ENCODE results near the gene ETV5. TPM values are rescaled to one million over a fixed set of nuclear protein-coding genes. Genes with fewer than 3 reads are reported as not detected.
A peak's percentile ranks its signal among the peaks of the same experiment; 100 is the strongest.

The ETV5 gene
- total RNA-seq, result 0.42 TPM

DNA sequence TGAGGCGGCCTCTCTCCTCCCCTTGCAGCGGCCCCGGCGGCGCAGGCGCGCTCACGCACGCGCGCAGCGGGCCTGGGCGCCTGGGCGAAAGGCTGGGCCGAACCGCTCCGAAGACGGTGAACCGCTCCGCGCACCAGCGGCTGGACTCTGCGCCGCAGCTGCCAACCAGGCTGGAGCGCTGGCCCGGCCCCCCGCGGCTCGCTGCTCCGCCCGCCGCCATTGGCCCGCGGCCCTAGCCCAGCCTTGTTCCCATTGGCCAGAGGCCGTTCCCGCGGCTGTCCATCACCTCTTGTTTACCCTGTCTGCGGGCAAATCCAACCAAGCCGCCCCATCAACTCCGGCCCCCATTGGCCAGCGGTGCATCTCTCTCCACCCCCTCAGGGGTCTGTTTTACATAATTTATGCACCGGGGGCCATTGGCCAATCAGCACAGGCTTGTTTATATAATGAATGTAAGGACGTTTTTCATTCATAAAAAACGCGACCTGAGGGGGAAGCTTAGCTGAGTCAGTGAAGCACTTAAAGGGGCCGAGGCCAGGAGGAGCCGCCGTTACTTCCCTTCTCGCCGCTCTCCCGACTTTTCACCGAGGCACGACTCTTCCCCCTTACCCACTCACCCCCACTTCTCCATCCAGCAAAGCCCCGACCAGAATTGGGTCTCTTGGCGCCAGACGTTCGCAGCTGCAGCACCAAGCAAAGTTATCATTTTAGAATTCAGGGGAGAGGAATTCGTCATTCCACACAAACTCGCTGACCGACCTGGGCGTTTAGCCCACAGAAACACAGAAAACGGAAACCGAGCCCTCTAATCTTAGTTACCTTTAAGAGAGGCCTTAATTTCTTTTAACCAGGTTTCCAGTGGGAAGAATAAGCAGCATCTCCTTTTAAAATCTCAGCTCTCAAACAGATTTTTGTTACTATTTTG lies at the start of gene ETV5:
TSS of gene ETV5 (minus strand) at position 149 of the 925 bp plus-strand sequence. CDS start 3,221 bp downstream, outside the sequence.
- Histone ChIP-seq H3K4me3 (ENCODE audit: low read length) (peak within 1 kb of the TSS; percentile 29), H3K27me3 (ENCODE audit: insufficient read depth, low read length) (peaks cover 80% of the 10 kb centered on the region), H3K4me1 (ENCODE audit: insufficient read depth, low read length) (peaks cover 35% of the 10 kb centered on the region), H3K9me3 (ENCODE audit: low read depth, low read length) (no peaks in the 10 kb centered on the region)

DNA sequence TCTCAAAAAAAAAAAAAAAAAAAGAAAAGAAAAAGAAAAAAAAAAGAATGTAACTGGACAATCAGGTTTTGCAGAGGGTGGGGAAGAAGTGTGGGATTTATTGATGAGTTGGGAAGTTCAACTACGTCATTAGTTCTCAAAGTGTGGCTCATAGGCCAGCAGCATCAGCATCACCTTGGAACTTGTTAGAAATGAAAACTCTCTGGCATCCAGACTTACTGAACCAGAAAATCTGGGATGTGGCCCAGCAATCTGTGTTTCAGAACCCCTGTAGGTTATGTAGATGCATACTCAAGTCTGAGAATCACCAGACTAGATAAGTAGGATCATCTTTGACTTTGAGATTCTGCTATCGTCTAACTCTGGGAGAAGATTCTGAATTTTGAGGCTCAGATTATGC lies 45.8 kb upstream of the ETV5 start:
- Histone ChIP-seq H3K27me3 (ENCODE audit: insufficient read depth, low read length) (no peaks in the 10 kb centered on the region), H3K9me3 (ENCODE audit: low read depth, low read length) (no peaks in the 10 kb centered on the region), H3K4me1 (ENCODE audit: insufficient read depth, low read length) (peaks cover 37% of the 10 kb centered on the region), H3K4me3 (ENCODE audit: low read length) (no peak overlapping the region)

DNA sequence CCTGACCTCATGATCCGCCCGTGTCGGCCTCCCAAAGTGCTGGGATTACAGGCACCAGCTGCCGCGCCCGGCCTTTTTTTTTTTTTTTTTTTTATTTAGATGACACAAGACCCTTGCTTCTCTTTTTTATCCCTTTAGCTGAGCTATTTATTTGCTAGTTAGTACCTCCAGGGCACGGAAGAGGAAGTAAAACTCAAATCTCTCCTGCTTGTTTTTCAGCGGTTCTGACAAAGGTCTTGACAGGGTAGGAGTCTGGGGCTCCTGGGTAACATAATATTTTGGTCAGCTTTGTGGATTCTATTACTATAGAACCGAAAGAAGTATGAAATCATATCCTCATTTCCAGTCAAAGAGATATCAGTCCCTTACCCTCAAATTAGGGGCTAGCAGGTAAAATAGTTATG lies 44.0 kb upstream of the ETV5 start:
- Histone ChIP-seq H3K27me3 (ENCODE audit: insufficient read depth, low read length) (no peaks in the 10 kb centered on the region), H3K4me3 (ENCODE audit: low read length) (no peak overlapping the region), H3K9me3 (ENCODE audit: low read depth, low read length) (no peaks in the 10 kb centered on the region), H3K4me1 (ENCODE audit: insufficient read depth, low read length) (peaks cover 44% of the 10 kb centered on the region)

DNA sequence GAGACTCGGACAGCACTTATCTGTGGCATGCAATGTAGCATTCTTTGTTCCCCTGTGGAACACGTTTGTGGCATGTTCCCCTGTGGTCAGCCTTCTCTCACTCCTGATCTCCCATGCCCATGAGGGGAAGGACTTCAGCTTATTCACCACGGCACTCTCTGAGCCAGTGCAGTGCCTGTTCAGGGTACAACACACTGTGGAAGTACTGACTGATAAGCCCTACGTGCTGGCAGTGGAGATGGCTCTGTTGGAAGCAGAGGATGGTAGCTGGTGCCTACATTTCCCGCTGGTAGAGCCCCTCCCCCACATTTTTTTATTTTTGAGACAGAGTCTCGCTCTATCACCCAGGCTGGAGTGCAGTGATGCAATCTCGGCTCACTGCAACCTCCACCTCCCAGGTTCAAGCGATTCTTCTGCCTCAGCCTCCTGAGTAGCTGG lies 43.5 kb upstream of the ETV5 start:
- H3K27me3 ChIP-seq (ENCODE audit: insufficient read depth, low read length), result no peaks in the 10 kb centered on the region
- H3K4me3 ChIP-seq (ENCODE audit: low read length), result no peak overlapping the region
- H3K9me3 ChIP-seq (ENCODE audit: low read depth, low read length), result no peaks in the 10 kb centered on the region
- peaks cover 44% of the 10 kb centered on the region for H3K4me1 ChIP-seq (ENCODE audit: insufficient read depth, low read length)

DNA sequence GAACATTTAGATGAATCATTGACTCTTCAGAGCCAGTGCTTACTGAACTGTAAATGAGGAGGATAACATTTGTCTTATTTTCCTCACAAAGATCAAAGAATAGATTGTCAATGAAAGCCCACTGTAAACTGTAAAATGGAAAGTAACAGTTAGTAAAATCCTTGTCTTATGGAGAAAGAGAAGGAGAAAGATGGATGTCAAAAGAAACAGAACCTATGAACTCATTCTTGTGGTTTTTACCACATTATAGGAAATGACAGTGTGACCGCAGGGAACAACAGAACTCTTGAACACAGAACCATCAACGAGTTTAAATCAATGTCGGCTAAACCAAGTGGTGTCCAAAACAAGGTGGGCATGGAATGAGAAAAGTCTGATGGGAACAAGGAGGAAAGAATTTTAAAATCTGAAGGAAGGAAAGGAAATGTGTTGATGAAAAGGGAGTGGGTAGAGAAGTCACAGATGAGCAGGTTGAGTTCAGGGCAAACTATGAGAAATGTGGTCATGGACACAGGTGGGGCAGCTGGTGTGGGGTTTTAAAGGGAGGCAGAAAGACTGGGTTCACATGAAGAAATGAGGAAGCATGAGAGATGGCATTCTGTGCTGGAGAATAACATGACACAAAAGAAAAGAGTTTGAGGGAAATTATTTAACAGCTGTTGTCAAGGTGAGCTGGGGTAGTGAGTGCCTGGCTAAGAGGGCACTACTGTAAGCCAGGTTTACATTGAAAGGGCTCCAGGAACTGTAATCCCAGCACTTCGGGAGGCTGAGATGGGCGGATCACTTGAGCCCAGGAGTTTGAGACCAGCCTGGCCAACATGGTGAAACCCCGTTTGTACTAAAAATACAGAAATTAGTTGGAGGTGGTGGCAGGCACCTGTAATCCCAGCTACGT lies 42.4 kb upstream of the ETV5 start:
- H3K27me3 ChIP-seq (ENCODE audit: insufficient read depth, low read length), result no peaks in the 10 kb centered on the region
- H3K9me3 ChIP-seq (ENCODE audit: low read depth, low read length), result no peaks in the 10 kb centered on the region
- H3K4me1 ChIP-seq (ENCODE audit: insufficient read depth, low read length), result peaks cover 44% of the 10 kb centered on the region
- no peak overlapping the region for H3K4me3 ChIP-seq (ENCODE audit: low read length)

DNA sequence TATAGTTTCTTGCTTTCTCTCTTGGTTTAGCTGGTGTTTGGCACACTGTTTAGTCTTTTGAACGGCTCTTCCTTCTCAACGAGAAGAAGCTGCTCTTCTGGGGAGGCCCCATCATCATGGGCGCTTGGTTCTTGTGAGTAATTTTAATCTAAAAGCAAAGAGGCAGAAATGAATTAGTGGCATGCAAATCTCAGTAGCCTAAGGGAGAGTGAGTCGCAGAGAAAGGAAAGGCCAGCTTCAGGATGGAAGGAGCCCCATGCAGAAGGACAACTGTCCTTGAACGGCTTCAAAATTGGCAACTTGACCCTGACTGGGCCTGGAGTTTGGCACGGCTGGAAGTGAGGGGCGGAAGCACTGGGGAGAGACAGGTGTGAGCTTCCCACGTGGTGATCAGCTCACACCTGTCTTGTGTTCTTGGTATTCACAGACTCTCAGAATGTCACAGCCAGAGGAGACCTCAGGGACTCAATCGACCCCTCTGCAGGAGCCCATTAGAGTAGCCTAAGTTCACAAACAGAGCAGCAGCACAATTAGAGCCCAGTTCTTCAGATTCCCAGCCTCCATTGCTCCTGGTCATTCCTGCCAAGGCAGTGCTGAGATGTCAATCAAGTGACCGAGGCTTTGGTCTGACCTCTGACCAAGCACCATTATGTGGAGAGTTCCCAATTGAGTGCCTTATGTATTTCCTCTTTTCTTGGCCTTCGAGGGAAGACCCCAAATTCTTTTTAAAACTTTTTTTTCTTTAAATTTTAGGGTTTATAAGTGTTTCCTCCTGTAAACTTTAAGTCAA lies 41.3 kb upstream of the ETV5 start:
- Histone ChIP-seq H3K9me3 (ENCODE audit: low read depth, low read length) (no peaks in the 10 kb centered on the region), H3K4me3 (ENCODE audit: low read length) (no peak overlapping the region), H3K27me3 (ENCODE audit: insufficient read depth, low read length) (no peaks in the 10 kb centered on the region), H3K4me1 (ENCODE audit: insufficient read depth, low read length) (peaks cover 44% of the 10 kb centered on the region)

DNA sequence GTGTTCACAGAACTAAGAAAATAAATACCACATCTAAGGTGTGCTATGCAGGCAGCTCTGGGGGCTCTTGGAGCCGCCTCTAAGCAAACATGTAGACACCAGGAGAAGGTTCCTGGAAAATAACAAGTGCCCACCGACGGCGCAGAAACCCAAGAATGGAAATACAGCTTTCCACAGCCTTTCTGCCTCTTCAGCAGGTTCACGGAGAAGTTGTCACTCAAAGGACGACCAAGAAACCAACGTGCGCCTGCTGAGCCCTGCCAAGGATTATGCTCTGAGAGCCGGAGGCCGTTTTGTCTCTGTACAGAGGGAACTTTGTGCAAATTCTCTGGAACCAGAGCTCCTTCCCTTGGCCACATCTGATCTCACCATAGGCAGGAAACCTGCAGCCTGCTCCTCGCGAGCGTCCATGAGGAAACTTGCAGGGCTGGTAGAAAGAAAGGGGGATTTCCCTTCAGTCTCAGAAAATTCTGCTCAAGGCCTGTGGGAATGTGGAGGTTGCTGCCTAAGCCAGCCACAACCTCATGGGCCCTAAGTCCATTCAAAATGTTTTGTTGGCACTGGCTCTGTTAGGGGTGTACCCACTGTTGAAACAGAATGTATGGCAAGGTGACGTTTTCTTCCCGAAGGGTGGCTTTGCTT lies 40.6 kb upstream of the ETV5 start:
- Histone ChIP-seq H3K4me3 (ENCODE audit: low read length) (no peak overlapping the region), H3K4me1 (ENCODE audit: insufficient read depth, low read length) (peaks cover 44% of the 10 kb centered on the region), H3K9me3 (ENCODE audit: low read depth, low read length) (no peaks in the 10 kb centered on the region), H3K27me3 (ENCODE audit: insufficient read depth, low read length) (no peaks in the 10 kb centered on the region)

DNA sequence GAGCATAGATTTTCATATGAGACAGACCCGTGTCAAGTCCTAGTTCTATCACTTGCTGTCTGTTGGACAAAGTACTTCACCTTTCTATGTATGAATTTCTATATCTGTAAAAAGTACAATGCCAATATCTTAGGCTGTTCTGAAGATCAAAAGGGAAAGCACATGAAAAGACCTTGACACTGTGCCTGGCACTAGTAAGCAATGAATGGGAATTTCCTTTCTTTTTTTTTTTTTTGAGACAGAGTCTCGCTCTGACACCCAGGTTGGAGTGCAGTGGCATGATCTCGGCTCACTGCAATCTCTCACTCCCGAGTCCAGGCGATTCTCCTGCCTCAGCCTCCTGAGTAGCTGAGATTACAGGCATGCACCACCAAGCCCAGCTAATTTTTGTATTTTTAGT lies 35.4 kb upstream of the ETV5 start:
- H3K4me1 ChIP-seq (ENCODE audit: insufficient read depth, low read length), result peaks cover 4% of the 10 kb centered on the region
- H3K9me3 ChIP-seq (ENCODE audit: low read depth, low read length), result no peaks in the 10 kb centered on the region
- no peak overlapping the region for H3K4me3 ChIP-seq (ENCODE audit: low read length)
- no peaks in the 10 kb centered on the region for H3K27me3 ChIP-seq (ENCODE audit: insufficient read depth, low read length)

DNA sequence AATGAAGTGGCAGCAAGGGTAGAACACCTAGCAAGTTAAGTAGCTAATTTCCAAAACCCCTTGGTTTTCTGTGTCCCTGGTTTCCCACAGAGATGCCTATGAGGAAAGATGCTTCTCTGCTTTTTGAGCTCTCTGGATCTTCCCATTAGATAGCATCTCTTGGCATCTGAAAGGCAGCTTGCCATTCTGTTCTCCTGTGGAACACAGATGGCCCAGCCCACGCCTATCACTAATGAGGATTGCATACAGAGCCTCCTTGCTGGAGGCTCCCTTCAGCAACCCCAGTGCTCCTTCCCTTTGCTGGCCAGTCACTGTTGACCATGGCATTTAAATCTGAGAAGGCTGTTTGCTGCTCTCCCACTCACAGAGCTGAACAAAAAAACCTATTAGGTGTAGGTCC lies 34.4 kb upstream of the ETV5 start:
- Histone ChIP-seq H3K4me3 (ENCODE audit: low read length) (no peak overlapping the region), H3K9me3 (ENCODE audit: low read depth, low read length) (no peaks in the 10 kb centered on the region), H3K4me1 (ENCODE audit: insufficient read depth, low read length) (no peaks in the 10 kb centered on the region), H3K27me3 (ENCODE audit: insufficient read depth, low read length) (no peaks in the 10 kb centered on the region)

DNA sequence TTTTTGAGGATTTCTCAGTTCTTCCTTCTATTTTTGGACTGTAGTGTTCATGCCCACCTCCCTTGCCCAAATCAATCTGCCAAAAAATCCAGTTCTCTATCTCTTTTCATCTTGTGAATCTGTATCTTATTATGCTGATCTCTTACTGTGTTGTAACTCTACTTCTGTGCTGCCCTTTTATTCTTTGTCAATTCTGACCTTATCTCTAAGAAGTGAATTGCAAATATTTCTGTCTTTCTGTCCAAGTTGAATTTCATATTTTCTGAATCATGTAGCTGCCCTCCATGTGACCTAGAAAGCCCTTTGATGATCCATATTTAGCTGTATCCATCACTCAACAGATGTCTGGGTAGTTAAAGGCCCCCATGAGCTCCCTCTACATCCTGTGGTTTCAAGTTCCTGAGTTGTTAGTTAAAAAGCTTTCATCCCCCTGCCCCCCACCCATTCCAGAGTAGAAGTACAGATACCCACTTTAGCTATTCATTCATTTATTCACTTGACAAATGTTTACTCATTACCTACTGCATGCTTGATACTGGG lies 33.6 kb upstream of the ETV5 start:
- no peaks in the 10 kb centered on the region for H3K27me3 ChIP-seq (ENCODE audit: insufficient read depth, low read length)
- no peaks in the 10 kb centered on the region for H3K9me3 ChIP-seq (ENCODE audit: low read depth, low read length)
- no peaks in the 10 kb centered on the region for H3K4me1 ChIP-seq (ENCODE audit: insufficient read depth, low read length)
- H3K4me3 ChIP-seq (ENCODE audit: low read length), result no peak overlapping the region

DNA sequence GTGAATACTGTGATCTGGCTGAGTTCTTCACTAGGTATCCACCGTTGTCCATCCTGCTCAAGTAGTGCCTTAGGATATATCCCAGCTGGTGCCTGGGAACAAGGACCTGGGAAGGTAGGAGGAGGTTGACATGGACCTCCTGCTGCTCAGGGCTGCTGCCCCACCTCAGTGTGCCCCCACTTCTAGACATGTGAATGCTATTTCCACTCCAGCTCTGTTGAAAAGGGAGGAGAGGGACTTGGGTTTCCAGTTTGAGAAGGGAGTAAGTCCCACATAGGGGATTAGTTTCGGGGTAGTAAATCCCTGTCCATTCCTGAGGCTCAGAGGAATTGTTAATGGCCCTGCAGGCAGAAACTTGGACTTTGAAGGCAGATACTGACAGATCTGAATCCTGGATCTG lies 32.9 kb upstream of the ETV5 start:
- H3K4me3 ChIP-seq (ENCODE audit: low read length), result no peak overlapping the region
- no peaks in the 10 kb centered on the region for H3K4me1 ChIP-seq (ENCODE audit: insufficient read depth, low read length)
- no peaks in the 10 kb centered on the region for H3K27me3 ChIP-seq (ENCODE audit: insufficient read depth, low read length)
- H3K9me3 ChIP-seq (ENCODE audit: low read depth, low read length), result no peaks in the 10 kb centered on the region

DNA sequence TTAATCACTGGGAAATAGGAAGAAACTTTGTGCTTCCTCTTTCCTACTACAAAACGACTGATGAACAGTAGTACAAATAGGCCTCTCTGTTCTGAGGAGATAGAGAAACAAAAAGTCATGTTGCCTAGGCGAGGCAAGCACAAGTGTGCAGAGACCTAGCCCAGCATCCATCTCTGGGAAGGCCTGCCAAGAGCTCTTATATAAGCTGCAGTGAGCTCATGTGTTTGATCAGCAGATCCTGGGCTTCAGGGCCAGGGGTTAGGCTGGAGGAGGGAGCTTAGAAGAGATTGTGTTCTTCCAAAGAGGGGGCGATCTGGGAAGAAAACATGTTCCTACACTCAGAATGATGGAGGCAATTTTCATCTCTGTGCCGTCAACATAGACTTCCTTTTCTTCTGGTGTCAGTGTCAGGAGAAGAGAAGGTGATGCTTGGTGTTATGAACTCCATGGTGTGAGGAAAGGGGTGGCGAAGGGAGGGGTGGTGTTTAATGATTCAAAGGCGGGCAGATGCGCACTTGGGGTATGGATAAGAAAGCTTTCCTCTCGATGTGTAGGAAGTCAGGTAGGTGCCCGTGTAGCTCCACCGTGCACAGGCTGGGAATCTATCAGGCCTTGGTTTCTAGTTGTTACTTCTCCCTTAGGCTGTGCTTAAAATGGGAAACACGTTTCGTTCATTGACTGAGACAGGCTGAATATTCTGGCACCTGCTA lies 29.5 kb upstream of the ETV5 start:
- Histone ChIP-seq H3K9me3 (ENCODE audit: low read depth, low read length) (no peaks in the 10 kb centered on the region), H3K27me3 (ENCODE audit: insufficient read depth, low read length) (no peaks in the 10 kb centered on the region), H3K4me3 (ENCODE audit: low read length) (no peak overlapping the region), H3K4me1 (ENCODE audit: insufficient read depth, low read length) (no peaks in the 10 kb centered on the region)

DNA sequence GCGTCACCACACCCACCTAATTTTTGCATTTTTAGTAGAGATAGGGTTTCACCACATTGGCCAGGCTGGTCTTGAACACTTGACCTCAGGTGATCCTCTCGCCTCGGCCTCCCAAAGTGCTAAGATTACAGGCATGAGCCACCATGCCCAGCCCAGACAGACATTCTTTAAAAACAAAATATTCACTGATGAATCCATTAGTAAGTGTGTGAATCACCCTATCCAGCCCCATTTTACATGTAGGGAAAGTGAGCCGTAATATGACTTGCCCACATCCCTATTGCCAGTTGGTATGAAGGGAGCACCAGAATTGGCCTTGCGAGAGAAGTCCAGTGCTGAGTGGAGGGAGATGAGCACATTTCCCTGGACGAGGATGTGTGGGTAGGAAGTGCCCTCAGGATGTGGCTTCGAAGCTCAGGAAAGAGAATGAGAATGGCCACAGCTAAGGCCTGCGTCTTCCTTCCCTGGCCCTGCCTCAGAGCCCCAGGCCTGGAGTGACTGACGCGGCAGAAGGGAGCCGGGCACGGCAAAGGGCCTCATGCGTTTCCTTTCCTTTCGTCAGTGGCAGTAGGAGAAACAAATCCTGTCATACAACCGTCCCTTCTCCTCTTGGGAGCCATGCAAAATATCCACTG lies 28.3 kb upstream of the ETV5 start:
- no peak overlapping the region for H3K4me3 ChIP-seq (ENCODE audit: low read length)
- no peaks in the 10 kb centered on the region for H3K4me1 ChIP-seq (ENCODE audit: insufficient read depth, low read length)
- no peaks in the 10 kb centered on the region for H3K9me3 ChIP-seq (ENCODE audit: low read depth, low read length)
- H3K27me3 ChIP-seq (ENCODE audit: insufficient read depth, low read length), result no peaks in the 10 kb centered on the region
